CD4-positive, alpha-beta T cell (primary cell): ENCODE results near the gene KIF26A. TPM values are rescaled to one million over a fixed set of nuclear protein-coding genes. Genes with fewer than 3 reads are reported as not detected.
"Not testable (repeated sequence)": the region's sequence is repeated elsewhere in the genome, so short reads cannot be mapped to it uniquely, and the experiment has no call there.

ENCODE experiments used
- ATAC-seq: fragments of 200-7000 bp; cut with Tn5 transposase; one replicate; pipeline ENCODE4 v1.10.0; 2022; ENCODE audit warnings: mild to moderate bottlenecking; ENCODE audit not compliant: poor library complexity
- CTCF ChIA-PET: fragments of 350-600 bp; sonication (Branson Sonifier 250); formaldehyde crosslinking; loops from one replicate; lab custom pipeline; 2021; ENCODE audit warnings: antibody characterized with exemption, inconsistent platforms; lab: Charles Lee
- POLR2A ChIA-PET: fragments of 350-600 bp; sonication (Branson Sonifier 250); formaldehyde crosslinking; loops from one replicate; lab custom pipeline; 2021; ENCODE audit warnings: antibody characterized with exemption, inconsistent platforms; lab: Charles Lee
- DNase-seq, 14 experiments: peaks; one replicate each; pipeline ENCODE4 v3.0.0-alpha.2; 2013 to 2020; ENCODE audit warnings: mixed read lengths in 2 of 14
- H3K27ac ChIP-seq, 2 donors: one replicate each; pipeline versions ENCODE4 v1.5.1 to v1.7.0; 2013; ENCODE audit warnings: low read length in 2 of 2, low read depth in 1 of 2, mild to moderate bottlenecking in 1 of 2
- H3K27me3 ChIP-seq, 2 experiments: 1 replicate in 1 of 2; 2 replicates in 1 of 2; pipeline versions ENCODE4 v1.6.1 to v1.7.0; 2013; ENCODE audit warnings: low read length in 2 of 2, control low read depth in 1 of 2, mild to moderate bottlenecking in 1 of 2, moderate library complexity in 1 of 2; ENCODE audit not compliant: insufficient read depth in 2 of 2, control insufficient read depth in 1 of 2
- H3K36me3 ChIP-seq: one replicate; pipeline ENCODE4 v1.6.1; 2013; ENCODE audit warnings: low read length, control low read depth; ENCODE audit not compliant: insufficient read depth
- H3K4me1 ChIP-seq: one replicate; pipeline ENCODE4 v1.6.1; 2013; ENCODE audit warnings: low read length, control low read depth; ENCODE audit not compliant: insufficient read depth
- H3K4me3 ChIP-seq: one replicate; pipeline ENCODE4 v1.5.1; 2013; ENCODE audit warnings: mild to moderate bottlenecking, low read length, moderate library complexity
- H3K9me3 ChIP-seq, 2 experiments: 1 replicate in 1 of 2; 2 replicates in 1 of 2; pipeline versions ENCODE4 v1.6.1 to v1.7.0; 2013; ENCODE audit warnings: low read length in 2 of 2, mild to moderate bottlenecking in 2 of 2, control low read depth in 1 of 2, moderate library complexity in 1 of 2; ENCODE audit not compliant: control insufficient read depth in 1 of 2, insufficient read depth in 1 of 2
- H3K27ac Mint-ChIP-seq: one replicate; pipeline ENCODE4 v1.8.0; 2020; ENCODE audit warnings: mixed read lengths
- H3K27me3 Mint-ChIP-seq: one replicate; pipeline ENCODE4 v1.8.0; 2021; ENCODE audit warnings: mixed read lengths
- H3K36me3 Mint-ChIP-seq: one replicate; pipeline ENCODE4 v1.8.0; 2021; ENCODE audit warnings: low read depth, mixed read lengths
- H3K4me1 Mint-ChIP-seq: one replicate; pipeline ENCODE4 v1.8.0; 2021; ENCODE audit warnings: low read depth, mixed read lengths
- H3K4me3 Mint-ChIP-seq: one replicate; pipeline ENCODE4 v1.8.0; 2020; ENCODE audit warnings: mild to moderate bottlenecking, mixed read lengths
- H3K9me3 Mint-ChIP-seq: one replicate; pipeline ENCODE4 v1.8.0; 2020; ENCODE audit warnings: mixed read lengths
- CTCF ChIP-seq: fragments of 200-600 bp; IDR thresholded peaks from one replicate; pipeline ENCODE4 v1.8.0; 2022; ENCODE audit warnings: antibody characterized with exemption, mild to moderate bottlenecking
- intact Hi-C, 2 experiments: fragments of 100-400 bp; cut with DNase I in 1 of 2; cut with micrococcal nuclease in 1 of 2; formaldehyde crosslinking; loops; one replicate each; pipeline versions ENCODE4 v1.15.1 to v1.9.0; 2023 to 2025; cut with DNase I, micrococcal nuclease
- total RNA-seq, 174 experiments: library from RNA in 2 of 174; stranded (reverse) in 2 of 174; gene quantifications; one replicate each; pipeline ENCODE4 v1.2.3 and lab custom pipeline; 2021 to 2026

The KIF26A gene
- total RNA-seq, 2 experiments from 2014 or later, result 0.25 to 0.31 TPM

GRCh38 chr14:104151566-104152245, 13.3 kb downstream of the KIF26A start:
- ATAC-seq, result no peak
- ChIA-PET CTCF (no interaction called here), POLR2A (no interaction called here)
- peaks cover 12% of the 10 kb centered on the region for H3K4me1 ChIP-seq
- DNase-seq, result no peak
- no peak overlapping the region for H3K27ac Mint-ChIP-seq
- H3K4me3 Mint-ChIP-seq, result no peak overlapping the region
- no peaks in the 10 kb centered on the region for H3K27me3 Mint-ChIP-seq
- intact Hi-C loops, result no loop called here
- peaks cover 0 to 3% of the 10 kb centered on the region in 2 experiments for H3K9me3 ChIP-seq
- no peak overlapping the region for H3K4me3 ChIP-seq
- H3K27me3 ChIP-seq, result peaks cover 0 to 4% of the 10 kb centered on the region in 2 experiments
- no peaks in the 10 kb centered on the region for H3K4me1 Mint-ChIP-seq
- H3K36me3 Mint-ChIP-seq, result no peaks in the 10 kb centered on the region
- no peaks in the 10 kb centered on the region for H3K9me3 Mint-ChIP-seq
- TF ChIP-seq CTCF, result no peak
- H3K36me3 ChIP-seq, result no peaks in the 10 kb centered on the region
- H3K27ac ChIP-seq, result no peak overlapping the region

- no peaks in the 10 kb centered on the region for H3K36me3 Mint-ChIP-seq
- H3K4me3 ChIP-seq, result no peak overlapping the region
- H3K9me3 Mint-ChIP-seq, result no peaks in the 10 kb centered on the region
- H3K4me1 Mint-ChIP-seq, result no peaks in the 10 kb centered on the region
- H3K4me3 Mint-ChIP-seq, result no peak overlapping the region
- peaks cover 0 to 4% of the 10 kb centered on the region in 2 experiments for H3K27me3 ChIP-seq
- no peak overlapping the region for H3K27ac Mint-ChIP-seq
- ATAC-seq, result no peak
- ChIA-PET CTCF (no interaction called here), POLR2A (no interaction called here)
- H3K36me3 ChIP-seq, result no peaks in the 10 kb centered on the region
- intact Hi-C loops, result no loop called here
- H3K27ac ChIP-seq, result no peak overlapping the region
- H3K9me3 ChIP-seq, result no peaks in the 10 kb centered on the region
- no peaks in the 10 kb centered on the region for H3K27me3 Mint-ChIP-seq
- peaks cover 12% of the 10 kb centered on the region for H3K4me1 ChIP-seq
- no peak for TF ChIP-seq CTCF
- DNase-seq, result no peak
These were observed 13.8 kb downstream of the KIF26A start for GRCh38 chr14:104152246-104152575.

GRCh38 chr14:104152686-104153393, 14.5 kb downstream of the KIF26A start:
- intact Hi-C loops, result no loop called here

GRCh38 chr14:104153394-104153755, 15.0 kb downstream of the KIF26A start:
- H3K4me3 ChIP-seq, DNase-seq, ATAC-seq, H3K27ac ChIP-seq, intact Hi-C loops, POLR2A ChIA-PET, H3K4me1 Mint-ChIP-seq, H3K4me3 Mint-ChIP-seq, H3K9me3 ChIP-seq, H3K27me3 Mint-ChIP-seq, H3K36me3 ChIP-seq, H3K27ac Mint-ChIP-seq, H3K27me3 ChIP-seq, H3K36me3 Mint-ChIP-seq, H3K9me3 Mint-ChIP-seq, CTCF ChIA-PET: not testable (repeated sequence)
- peaks cover 12% of the 10 kb centered on the region for H3K4me1 ChIP-seq

More at GRCh38 chr14:104152686-104153393, 14.5 kb downstream of the KIF26A start:
- ATAC-seq, result no peak
- no peaks in the 10 kb centered on the region for H3K36me3 ChIP-seq
- H3K36me3 Mint-ChIP-seq, result no peaks in the 10 kb centered on the region
- no peaks in the 10 kb centered on the region for H3K9me3 ChIP-seq
- no peak for TF ChIP-seq CTCF
- ChIA-PET POLR2A (no interaction called here), CTCF (no interaction called here)
- no peak overlapping the region for H3K27ac Mint-ChIP-seq
- peaks cover 12% of the 10 kb centered on the region for H3K4me1 ChIP-seq
- no peaks in the 10 kb centered on the region for H3K4me1 Mint-ChIP-seq
- no peak overlapping the region for H3K4me3 ChIP-seq
- no peaks in the 10 kb centered on the region for H3K9me3 Mint-ChIP-seq
- H3K27me3 ChIP-seq, result peaks cover 0 to 4% of the 10 kb centered on the region in 2 experiments
- DNase-seq, result no peak
- H3K27ac ChIP-seq, result no peak overlapping the region
- H3K27me3 Mint-ChIP-seq, result no peaks in the 10 kb centered on the region
- no peak overlapping the region for H3K4me3 Mint-ChIP-seq
